K562 (cell line): ENCODE results near the gene SULT2B1. TPM values are rescaled to one million over a fixed set of nuclear protein-coding genes. Genes with fewer than 3 reads are reported as not detected.

Experiments used
- BRCA1 ChIP-seq, 2 experiments: fragments of 450-650 bp in 1 of 2; sonication (generic) in 1 of 2; formaldehyde crosslinking in 1 of 2; IDR thresholded peaks; 2 replicates each; pipeline versions ENCODE4 v1.5.0 to v1.6.1; 2017 to 2020; ENCODE audit warnings: mild to moderate bottlenecking in 1 of 2, missing genetic modification reagents in 1 of 2
- CHAMP1 ChIP-seq: fragments of 450-650 bp; IDR thresholded peaks from 2 replicates; pipeline ENCODE4 v1.6.1; 2016; ENCODE audit warnings: mild to moderate bottlenecking
- ELK3 ChIP-seq: fragments of 450-650 bp; formaldehyde crosslinking; IDR thresholded peaks from 2 replicates; pipeline ENCODE4 v1.4.0; 2020; ENCODE audit warnings: mild to moderate bottlenecking
- ESRRA ChIP-seq: fragments of 450-650 bp; IDR thresholded peaks from 2 replicates; pipeline ENCODE4 v1.6.1; 2014; ENCODE audit warnings: low read depth, mild to moderate bottlenecking, moderate library complexity, borderline replicate concordance
- FOSL1 ChIP-seq: fragments of 200-800 bp; sonication (Bioruptor generic); conservative IDR thresholded peaks from 2 replicates; pipeline ENCODE4 v1.6.1; 2016; ENCODE audit warnings: missing genetic modification characterization, missing compliant biosample characterization
- HCFC1 ChIP-seq: IDR thresholded peaks from 2 replicates; pipeline ENCODE4 v1.6.1; 2012; ENCODE audit warnings: low read depth, low read length, improper control_type of control experiment
- HDAC6 ChIP-seq: IDR thresholded peaks from 2 replicates; pipeline ENCODE4 v1.6.1; 2012; ENCODE audit warnings: low read depth, mild to moderate bottlenecking, control low read depth, inconsistent platforms, low read length, moderate library complexity
- HIVEP1 ChIP-seq: fragments of 250-450 bp; sonication (Bioruptor Pico); IDR thresholded peaks from 2 replicates; pipeline ENCODE4 v1.4.0; 2020; ENCODE audit warnings: mild to moderate bottlenecking
- HOMEZ ChIP-seq: fragments of 250-450 bp; sonication (Bioruptor Pico); IDR thresholded peaks from 2 replicates; pipeline ENCODE4 v1.4.0; 2020; ENCODE audit warnings: mild to moderate bottlenecking, moderate library complexity
- JUND ChIP-seq, 2 experiments: IDR thresholded peaks; 2 replicates in 1 of 2; 3 replicates in 1 of 2; pipeline ENCODE4 v1.6.1; 2011; ENCODE audit warnings: borderline replicate concordance in 2 of 2, low read depth in 2 of 2, low read length in 2 of 2, improper control_type of control experiment in 1 of 2, missing biosample characterization in 1 of 2, missing genetic modification characterization in 1 of 2, missing genetic modification reagents in 1 of 2
- KLF10 ChIP-seq: fragments of 250-450 bp; sonication (Bioruptor Pico); IDR thresholded peaks from 2 replicates; pipeline ENCODE4 v1.6.1; 2021; ENCODE audit warnings: matching md5 sums
- MTA3 ChIP-seq: fragments of 450-650 bp; formaldehyde crosslinking; IDR thresholded peaks from 2 replicates; pipeline ENCODE4 v1.6.1; 2017; ENCODE audit warnings: mild to moderate bottlenecking, borderline replicate concordance
- PREB ChIP-seq: sonication (generic); formaldehyde crosslinking; IDR thresholded peaks from 2 replicates; pipeline ENCODE4 v1.8.1; 2023; ENCODE audit warnings: mild to moderate bottlenecking, missing genetic modification reagents
- SRSF9 ChIP-seq: fragments of 200-400 bp; formaldehyde crosslinking; IDR thresholded peaks from 2 replicates; pipeline ENCODE4 v1.6.1; 2017; ENCODE audit warnings: low read depth, low read length, borderline replicate concordance
- STAT5A ChIP-seq: IDR thresholded peaks from 2 replicates; pipeline ENCODE4 v1.6.1; 2012; ENCODE audit warnings: low read length, inconsistent platforms, borderline replicate concordance
- TCFL5 ChIP-seq: fragments of 250-450 bp; sonication (Bioruptor Pico); conservative IDR thresholded peaks from 2 replicates; pipeline ENCODE4 v1.6.1; 2021; ENCODE audit warnings: mild to moderate bottlenecking, moderate library complexity, matching md5 sums
- TGIF2 ChIP-seq: sonication (generic); formaldehyde crosslinking; IDR thresholded peaks from 2 replicates; pipeline ENCODE4 v1.8.1; 2022; ENCODE audit warnings: mild to moderate bottlenecking, missing genetic modification reagents, moderate library complexity
- THRAP3 ChIP-seq: fragments of 450-650 bp; IDR thresholded peaks from 2 replicates; pipeline ENCODE4 v1.6.1; 2016; ENCODE audit warnings: mild to moderate bottlenecking, inconsistent platforms, borderline replicate concordance
- WHSC1 ChIP-seq: IDR thresholded peaks from one replicate; pipeline ENCODE4 v1.6.1; 2012; ENCODE audit warnings: low read length, control low read depth, inconsistent platforms
- ZNF212 ChIP-seq: fragments of 450-650 bp; formaldehyde crosslinking; IDR thresholded peaks from 2 replicates; pipeline ENCODE4 v1.4.0; 2020; ENCODE audit warnings: mild to moderate bottlenecking
- ZNF282 ChIP-seq: sonication (generic); formaldehyde crosslinking; IDR thresholded peaks from 2 replicates; pipeline ENCODE4 v1.8.1; 2023; ENCODE audit warnings: missing genetic modification reagents
- ZNF384 ChIP-seq: IDR thresholded peaks from 2 replicates; pipeline ENCODE4 v1.6.1; 2012; ENCODE audit warnings: low read depth, low read length, improper control_type of control experiment
- polyA plus RNA-seq, 8 experiments: library from polyadenylated mRNA; depleted of rRNA in 4 of 8; stranded (reverse) in 5 of 8; unstranded in 3 of 8; fragments of >200 nt; fragmentation: Nextera tagmentation in 2 of 8; fragmentation: Illumina TruSeq in 1 of 8; extraction: Ambion mirVana in 2 of 8; extraction: Trizol in 1 of 8; gene quantifications; 2 replicates each; pipeline versions ENCODE4 v1.2.1 to v1.2.3, GENCODE V29; 2011 to 2014; ENCODE audit warnings: inconsistent platforms in 1 of 8, missing spikeins in 1 of 8
- total RNA-seq, 7 experiments: library from RNA; depleted of rRNA in 6 of 7; stranded (reverse); fragments of >200 nt in 6 of 7; fragmentation: Illumina TruSeq in 2 of 7; extraction: Trizol in 2 of 7; gene quantifications; 2 replicates each; pipeline versions ENCODE4 v1.2.1 to v1.2.3, GENCODE V29; 2011 to 2021; ENCODE audit warnings: low replicate concordance in 1 of 7

The SULT2B1 gene
- total and polyA plus RNA-seq, 9 of the 15 experiments (the other 6 are each of a cell fraction or from before 2014, with no cell fraction given) = 0.09 to 0.62 (median 0.22) TPM; not detected in 2

GRCh38 chr19:48633148-48634035, 81.4 kb downstream of the SULT2B1 start (continued):
- TF ChIP-seq CHAMP1 = no peak
- TF ChIP-seq HDAC6 = no peak
- TF ChIP-seq BRCA1 (IDR thresholded peaks at IDR 0.05) = no peak
- no peak for TF ChIP-seq BRCA1 (CRISPR knock-in tag; IDR thresholded peaks at IDR 0.05)
- TF ChIP-seq HIVEP1 (CRISPR knock-in tag) = no peak
- TF ChIP-seq JUND (IDR thresholded peaks at IDR 0.05; ENCODE audit: borderline replicate concordance, low read depth, low read length) = no peak
- TF ChIP-seq JUND (tag; IDR thresholded peaks at IDR 0.05; ENCODE audit: borderline replicate concordance, low read depth, low read length) = peak; percentile 48; the same call in 1 of the 3 replicates
- TF ChIP-seq TGIF2 (CRISPR knock-in tag) = no peak
- TF ChIP-seq ZNF212 (CRISPR knock-in tag) = no peak
- no peak for TF ChIP-seq ZNF282 (CRISPR knock-in tag)
- 0 out of 2 replicates have a peak, but pooled peaks have one; percentile 41 for TF ChIP-seq PREB (CRISPR knock-in tag)
- TF ChIP-seq HCFC1 = no peak
- TF ChIP-seq SRSF9 = no peak
- no peak for TF ChIP-seq KLF10 (CRISPR knock-in tag)
- no peak for TF ChIP-seq ZNF384
- TF ChIP-seq STAT5A = 0 out of 2 replicates have a peak, but pooled peaks have one; percentile 31
- no peak for TF ChIP-seq ESRRA
- TF ChIP-seq WHSC1 = no peak
- TF ChIP-seq HOMEZ (CRISPR knock-in tag) = no peak
- TF ChIP-seq FOSL1 (tag) = peak; percentile 51; the same call in 1 of the 2 replicates
- no peak for TF ChIP-seq MTA3
- TF ChIP-seq TCFL5 (CRISPR knock-in tag) = no peak
- no peak for TF ChIP-seq ELK3 (CRISPR knock-in tag)
- no peak for TF ChIP-seq THRAP3
